ENCODE results near the gene PAF1. TPM values are rescaled to one million over a fixed set of nuclear protein-coding genes. Genes with fewer than 3 reads are reported as not detected.

The PAF1 gene
- total and polyA plus RNA-seq, 2 of the 13 experiments (the other 11 are each of a cell fraction or from before 2014, with no cell fraction given), result 30.2 to 31.1 TPM

GRCh38 chr19:39438270-39438934, 47.5 kb upstream of the PAF1 start (continued):
- TF ChIP-seq ZNF362 (CRISPR knock-in tag; IDR thresholded peaks at IDR 0.05; ENCODE audit: borderline replicate concordance) (peak; percentile 78; the same call in 1 of the 2 replicates), ZNF841 (CRISPR knock-in tag; IDR thresholded peaks at IDR 0.05; ENCODE audit: borderline replicate concordance) (no peak), ATF7 (IDR thresholded peaks at IDR 0.05) (peak; percentile 57; the same call in 1 of the 2 replicates), ATF7 (CRISPR knock-in tag; IDR thresholded peaks at IDR 0.05) (no peak), GFI1 (CRISPR knock-in tag; IDR thresholded peaks at IDR 0.05; ENCODE audit: borderline replicate concordance) (0 out of 2 replicates have a peak, but pooled peaks have one; percentile 16), SOX6 (IDR thresholded peaks at IDR 0.05) (no peak), SOX6 (CRISPR knock-in tag; IDR thresholded peaks at IDR 0.05) (0 out of 2 replicates have a peak, but pooled peaks have one; percentile 17), SAP130 (CRISPR knock-in tag; IDR thresholded peaks at IDR 0.05; ENCODE audit: low read depth) (peak; percentile 36; the same call in 1 of the 2 replicates), ATF3 (CRISPR knock-in tag; IDR thresholded peaks at IDR 0.05) (peak; percentile 88), NFAT5 (CRISPR knock-in tag; IDR thresholded peaks at IDR 0.05) (no peak), EEA1 (CRISPR knock-in tag; IDR thresholded peaks at IDR 0.05; ENCODE audit: borderline replicate concordance) (no peak), CEBPB (IDR thresholded peaks at IDR 0.05; ENCODE audit: borderline replicate concordance, low read depth, low read length) (peak; percentile 89)

Measured in HepG2 (cell line).